Fibroblast of lung (primary cell): ENCODE measurements around the gene MCM5. TPM values are rescaled to one million over a fixed set of nuclear protein-coding genes. Genes with fewer than 3 reads are reported as not detected.

Experiments used
- DNase-seq, 2 donors: peaks; one replicate each; pipeline versions ENCODE4 v3.0.0 to v3.0.0-alpha.2; 2010; ENCODE audit warnings: low read depth in 2 of 2
- H2AFZ ChIP-seq: 2 replicates; pipeline ENCODE4 v1.5.1; 2012; ENCODE audit warnings: low read length, control low read depth, inconsistent platforms
- H3K27ac ChIP-seq: 2 replicates; pipeline ENCODE4 v1.5.1; 2011; ENCODE audit warnings: low read length, control low read depth; ENCODE audit not compliant: insufficient read depth
- H3K27me3 ChIP-seq: 2 replicates; pipeline ENCODE4 v1.5.1; 2011; ENCODE audit warnings: mild to moderate bottlenecking, low read length; ENCODE audit not compliant: control insufficient read depth, insufficient read depth
- H3K36me3 ChIP-seq: 2 replicates; pipeline ENCODE4 v1.5.1; 2011; ENCODE audit warnings: low read length; ENCODE audit not compliant: control insufficient read depth, insufficient read depth
- H3K4me1 ChIP-seq: 2 replicates; pipeline ENCODE4 v1.5.1; 2011; ENCODE audit warnings: low read length; ENCODE audit not compliant: control insufficient read depth, insufficient read depth; ENCODE audit errors: extremely low read depth
- H3K4me2 ChIP-seq: 2 replicates; pipeline ENCODE4 v1.5.1; 2011; ENCODE audit warnings: low read length, control low read depth; ENCODE audit not compliant: insufficient read depth; ENCODE audit errors: extremely low read depth
- H3K4me3 ChIP-seq, 4 experiments: fragments of 200-600 bp in 1 of 4; sonication (generic) in 1 of 4; replicated peaks in 1 of 4; 2 replicates each; pipeline ENCODE4 v1.5.1; 2011 to 2016; ENCODE audit warnings: low read length in 4 of 4, low read depth in 3 of 4, mild to moderate bottlenecking in 3 of 4, control low read depth in 2 of 4, inconsistent platforms in 1 of 4, mixed read lengths in 1 of 4; ENCODE audit not compliant: insufficient read depth in 1 of 4; ENCODE audit errors: control extremely low read depth in 1 of 4
- H3K79me2 ChIP-seq: 2 replicates; pipeline ENCODE4 v1.5.1; 2012; ENCODE audit warnings: mild to moderate bottlenecking, low read length, inconsistent platforms; ENCODE audit not compliant: control insufficient read depth, insufficient read depth
- H3K9ac ChIP-seq: 2 replicates; pipeline ENCODE4 v1.5.1; 2011; ENCODE audit warnings: mild to moderate bottlenecking, low read length, control low read depth; ENCODE audit not compliant: insufficient read depth
- H3K9me3 ChIP-seq: 2 replicates; pipeline ENCODE4 v1.5.1; 2012; ENCODE audit warnings: low read depth, low read length; ENCODE audit not compliant: control insufficient read depth, insufficient read depth
- H4K20me1 ChIP-seq: 2 replicates; pipeline ENCODE4 v1.5.1; 2011; ENCODE audit warnings: low read length; ENCODE audit not compliant: control insufficient read depth, insufficient read depth; ENCODE audit errors: extremely low read depth
- EZH2 ChIP-seq: IDR thresholded peaks from 2 replicates; pipeline ENCODE4 v1.5.1; 2012; ENCODE audit warnings: low read length, control low read depth, mild to moderate bottlenecking; ENCODE audit errors: missing control alignments
- polyA plus RNA-seq, 2 donors: library from polyadenylated mRNA; depleted of rRNA in 1 of 2; stranded (reverse) in 1 of 2; unstranded in 1 of 2; fragments of >200 nt; gene quantifications; 2 replicates each; pipeline ENCODE4 v1.2.1, GENCODE V29; 2011 to 2012; ENCODE audit warnings: missing spikeins in 1 of 2
- total RNA-seq: library from RNA; depleted of rRNA; stranded (reverse); fragments of >200 nt; gene quantifications from 2 replicates; pipeline ENCODE4 v1.2.1, GENCODE V29; 2014
- TF ChIP-seq, protein P1 (sequence below), 2 donors: IDR thresholded peaks in 1 of 2; conservative IDR thresholded peaks in 1 of 2; 1 replicate in 1 of 2; 2 replicates in 1 of 2; pipeline ENCODE4 v1.5.1; 2011 to 2012; ENCODE audit warnings: low read length in 2 of 2, control low read depth in 1 of 2, inconsistent platforms in 1 of 2, low read depth in 1 of 2, mild to moderate bottlenecking in 1 of 2

Gene MCM5
- total and polyA plus RNA-seq, 2 donors (not counting 1 experiment from before 2014, with no cell fraction given): 13.4 to 21.7 TPM

GRCh38 chr22:35460688-35461087 lies 60.7 kb downstream of the MCM5 start:
- Histone ChIP-seq H3K9me3 (no peaks in the 10 kb centered on the region), H3K27ac (no peak overlapping the region), H3K4me3 (no peak overlapping the region), H3K4me1 (no peaks in the 10 kb centered on the region), H3K4me2 (no peak overlapping the region), H3K27me3 (no peaks in the 10 kb centered on the region), H2AFZ (no peak overlapping the region), H4K20me1 (no peaks in the 10 kb centered on the region), H3K79me2 (no peaks in the 10 kb centered on the region), H3K36me3 (no peaks in the 10 kb centered on the region), H3K9ac (no peak overlapping the region)
- TF ChIP-seq, protein P1, sequence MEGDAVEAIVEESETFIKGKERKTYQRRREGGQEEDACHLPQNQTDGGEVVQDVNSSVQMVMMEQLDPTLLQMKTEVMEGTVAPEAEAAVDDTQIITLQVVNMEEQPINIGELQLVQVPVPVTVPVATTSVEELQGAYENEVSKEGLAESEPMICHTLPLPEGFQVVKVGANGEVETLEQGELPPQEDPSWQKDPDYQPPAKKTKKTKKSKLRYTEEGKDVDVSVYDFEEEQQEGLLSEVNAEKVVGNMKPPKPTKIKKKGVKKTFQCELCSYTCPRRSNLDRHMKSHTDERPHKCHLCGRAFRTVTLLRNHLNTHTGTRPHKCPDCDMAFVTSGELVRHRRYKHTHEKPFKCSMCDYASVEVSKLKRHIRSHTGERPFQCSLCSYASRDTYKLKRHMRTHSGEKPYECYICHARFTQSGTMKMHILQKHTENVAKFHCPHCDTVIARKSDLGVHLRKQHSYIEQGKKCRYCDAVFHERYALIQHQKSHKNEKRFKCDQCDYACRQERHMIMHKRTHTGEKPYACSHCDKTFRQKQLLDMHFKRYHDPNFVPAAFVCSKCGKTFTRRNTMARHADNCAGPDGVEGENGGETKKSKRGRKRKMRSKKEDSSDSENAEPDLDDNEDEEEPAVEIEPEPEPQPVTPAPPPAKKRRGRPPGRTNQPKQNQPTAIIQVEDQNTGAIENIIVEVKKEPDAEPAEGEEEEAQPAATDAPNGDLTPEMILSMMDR (conservative IDR thresholded peaks at IDR 0.05 in 1 of 2, IDR thresholded peaks at IDR 0.05 in 1 of 2; ENCODE audit: low read depth in 1 of 2, low read length in 2 of 2): no peak
- TF ChIP-seq EZH2: no peak
- DNase-seq: no peak

DNA sequence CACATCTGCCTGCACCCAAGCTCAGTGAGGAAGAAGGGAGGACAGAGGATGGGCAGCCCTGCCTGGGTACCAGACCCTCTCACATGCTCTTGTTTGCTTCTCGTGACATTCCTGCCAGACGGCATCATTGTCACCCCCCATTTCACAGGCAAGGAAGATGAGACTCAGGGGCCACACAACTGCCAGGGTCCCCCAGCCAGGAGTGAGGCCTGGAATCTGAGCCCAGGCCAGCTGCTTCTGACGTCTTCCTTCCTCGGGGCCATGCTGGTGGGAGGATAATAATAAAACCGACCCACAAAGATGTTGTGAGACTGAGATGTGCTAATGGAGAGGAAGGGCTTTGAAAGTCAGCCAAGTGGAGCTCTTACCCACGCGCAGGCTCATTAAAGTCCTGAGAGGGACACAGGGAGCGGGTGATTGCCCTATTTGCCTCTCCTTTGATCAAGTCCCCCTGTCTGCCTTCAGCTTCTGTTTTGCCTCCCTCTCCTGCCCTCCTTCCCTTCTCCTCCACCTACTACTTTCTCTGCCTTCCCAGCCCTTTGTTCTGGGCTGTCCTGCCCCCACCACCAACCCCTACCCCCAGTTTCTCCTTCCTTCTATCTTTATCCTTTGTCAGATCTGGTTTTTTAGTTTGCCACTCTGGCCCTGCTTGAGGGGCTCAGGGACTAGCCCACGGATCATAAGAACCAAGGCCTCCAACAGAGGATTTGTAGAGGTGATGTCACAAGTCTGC lies 62.7 kb downstream of the MCM5 start:
- Histone ChIP-seq H2AFZ (no peak overlapping the region), H3K79me2 (no peaks in the 10 kb centered on the region), H3K36me3 (no peaks in the 10 kb centered on the region), H3K9ac (no peak overlapping the region), H3K27me3 (no peaks in the 10 kb centered on the region), H3K4me3 (no peak overlapping the region), H3K4me1 (peaks cover 2% of the 10 kb centered on the region), H3K27ac (no peak overlapping the region), H3K4me2 (no peak overlapping the region), H3K9me3 (no peaks in the 10 kb centered on the region), H4K20me1 (no peaks in the 10 kb centered on the region)
- no peak for DNase-seq
- TF ChIP-seq EZH2: no peak
- TF ChIP-seq, protein P1 (conservative IDR thresholded peaks at IDR 0.05 in 1 of 2, IDR thresholded peaks at IDR 0.05 in 1 of 2; ENCODE audit: low read depth in 1 of 2, low read length in 2 of 2): no peak

GRCh38 chr22:35463231-35463933 lies 63.4 kb downstream of the MCM5 start:
- H3K79me2 ChIP-seq: no peaks in the 10 kb centered on the region
- no peak overlapping the region for H3K4me2 ChIP-seq
- H3K27me3 ChIP-seq: no peaks in the 10 kb centered on the region
- H2AFZ ChIP-seq: no peak overlapping the region
- no peaks in the 10 kb centered on the region for H4K20me1 ChIP-seq
- no peak overlapping the region for H3K27ac ChIP-seq
- no peaks in the 10 kb centered on the region for H3K9me3 ChIP-seq
- TF ChIP-seq, protein P1 (conservative IDR thresholded peaks at IDR 0.05 in 1 of 2, IDR thresholded peaks at IDR 0.05 in 1 of 2; ENCODE audit: low read depth in 1 of 2, low read length in 2 of 2): no peak
- no peak for TF ChIP-seq EZH2
- H3K4me3 ChIP-seq: no peak overlapping the region
- H3K4me1 ChIP-seq: peaks cover 3% of the 10 kb centered on the region
- H3K36me3 ChIP-seq: no peaks in the 10 kb centered on the region
- DNase-seq: no peak
- H3K9ac ChIP-seq: no peak overlapping the region
